ENCODE results near the gene MICAL3.

Gene MICAL3

GRCh38 chr22:17924076-17924475, 100.3 kb downstream of the MICAL3 start:
- DNase-seq, result no peak

- no peak for DNase-seq
These were observed 101.1 kb downstream of the MICAL3 start for GRCh38 chr22:17922925-17923903.

- no peak for DNase-seq
These were observed 102.2 kb downstream of the MICAL3 start for GRCh38 chr22:17921871-17922821.

GRCh38 chr22:17920992-17921650, 103.2 kb downstream of the MICAL3 start:
- DNase-seq, result no peak

- DNase-seq, result no peak
These were observed 104.2 kb downstream of the MICAL3 start for GRCh38 chr22:17920145-17920605.

GRCh38 chr22:17919276-17920144, 104.9 kb downstream of the MICAL3 start:
- DNase-seq, result no peak

GRCh38 chr22:17918840-17919239, 105.5 kb downstream of the MICAL3 start:
- DNase-seq, result no peak

- DNase-seq, result no peak
These were observed 106.8 kb downstream of the MICAL3 start for GRCh38 chr22:17917490-17917983.

GRCh38 chr22:17916226-17916889, 108.0 kb downstream of the MICAL3 start:
- DNase-seq, result no peak

- DNase-seq, result no peak
These were observed 108.7 kb downstream of the MICAL3 start for GRCh38 chr22:17915676-17916075.

- DNase-seq, result no peak
These were observed 109.2 kb downstream of the MICAL3 start for GRCh38 chr22:17915188-17915587.

- DNase-seq, result no peak
These were observed 109.9 kb downstream of the MICAL3 start for GRCh38 chr22:17914474-17914873.

GRCh38 chr22:17913801-17914347, 110.5 kb downstream of the MICAL3 start:
- no peak for DNase-seq

GRCh38 chr22:17912945-17913721, 111.2 kb downstream of the MICAL3 start:
- DNase-seq, result no peak

- DNase-seq, result no peak
These were observed 112.5 kb downstream of the MICAL3 start for GRCh38 chr22:17911887-17912286.

- no peak for DNase-seq
These were observed 113.1 kb downstream of the MICAL3 start for GRCh38 chr22:17911312-17911705.

- no peak for DNase-seq
These were observed 113.6 kb downstream of the MICAL3 start for GRCh38 chr22:17910561-17911311.

- DNase-seq, result no peak
These were observed 116.7 kb downstream of the MICAL3 start for GRCh38 chr22:17907748-17908051.

All from activated CD4-positive, alpha-beta T cell treated with anti-CD3 and anti-CD28 coated beads, Interleukin-2, amount 50 U/mL, for 1 hour (primary cell).